ENCODE measurements around the gene TLCD4. TPM values are rescaled to one million over a fixed set of nuclear protein-coding genes. Genes with fewer than 3 reads are reported as not detected.

The TLCD4 gene
- total RNA-seq, 1 experiment from 2014 or later = 1.8 TPM

DNA sequence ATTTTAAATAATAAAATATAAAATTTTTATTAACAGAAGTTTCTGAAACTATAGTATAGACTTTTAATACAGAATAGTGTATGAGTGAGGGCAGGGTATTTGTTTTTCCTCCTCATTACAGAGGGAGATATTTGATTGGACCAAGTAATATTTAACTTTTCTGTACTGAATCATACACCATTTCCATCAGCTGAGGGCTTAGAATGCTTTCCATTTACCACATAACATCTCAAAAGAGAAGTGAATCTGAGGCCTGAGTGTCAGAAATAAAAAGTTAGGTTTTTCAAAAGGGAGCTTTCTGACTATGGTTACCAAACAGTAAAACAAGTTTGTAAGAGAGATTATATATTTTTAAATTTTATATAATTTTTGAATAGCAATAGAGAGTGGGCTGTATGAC lies 29.5 kb downstream of the TLCD4 start:
- Mint-ChIP-seq H3K27me3 (ENCODE audit: low read depth) (no peaks in the 10 kb centered on the region), H3K4me3 (no peak overlapping the region), H3K27ac (no peak overlapping the region), H3K4me1 (peaks cover 0 to 8% of the 10 kb centered on the region in 2 experiments; a peak in 2 of 4 replicates), H3K9me3 (no peaks in the 10 kb centered on the region), H3K36me3 (ENCODE audit: insufficient read depth in 1 of 3, low read depth in 3 of 3) (no peaks in the 10 kb centered on the region)
- no peak for TF ChIP-seq CTCF (conservative IDR thresholded peaks at IDR 0.05)
- no peak overlapping the region for H3T11ph ChIP-seq (ENCODE audit: low read length)
- H2BK5ac ChIP-seq (ENCODE audit: insufficient read length, low read length) = no peak overlapping the region
- H2BK12ac ChIP-seq (ENCODE audit: insufficient read length, low read depth, low read length) = no peak overlapping the region
- H3K23ac ChIP-seq (ENCODE audit: insufficient read length, low read depth, low read length) = no peak overlapping the region
- H3K79me1 ChIP-seq (ENCODE audit: insufficient read depth, low read depth, low read length, poor library complexity, severe bottlenecking) = no peaks in the 10 kb centered on the region
- H3K79me2 ChIP-seq (ENCODE audit: insufficient read depth, low read length) = no peaks in the 10 kb centered on the region
- H3K4me2 ChIP-seq (ENCODE audit: insufficient read depth, insufficient read length, low read length) = no peak overlapping the region
- no peak overlapping the region for H3K56ac ChIP-seq (ENCODE audit: insufficient read length, low read depth, low read length)
- H3K27ac ChIP-seq (ENCODE audit: insufficient read length, low read depth, low read length) = no peak overlapping the region
- no peaks in the 10 kb centered on the region for H3K9me3 ChIP-seq (ENCODE audit: control insufficient read depth, low read depth, low read length)
- DNase-seq = no peak
- no peak overlapping the region for H4K5ac ChIP-seq (ENCODE audit: insufficient read length, low read depth, low read length)
- H3K14ac ChIP-seq (ENCODE audit: insufficient read depth, low read length) = no peak overlapping the region
- no peak overlapping the region for H2BK15ac ChIP-seq (ENCODE audit: low read depth, low read length)
- H4K20me1 ChIP-seq (ENCODE audit: control insufficient read depth, insufficient read depth, insufficient read length) = no peaks in the 10 kb centered on the region
- H2BK120ac ChIP-seq (ENCODE audit: low read depth, low read length, poor library complexity, severe bottlenecking) = no peak overlapping the region
- no peaks in the 10 kb centered on the region for H3K23me2 ChIP-seq (ENCODE audit: insufficient read length, low read depth, low read length, poor library complexity, severe bottlenecking)
- no peak overlapping the region for H2AFZ ChIP-seq (ENCODE audit: low read length)
- no peaks in the 10 kb centered on the region for H3K27me3 ChIP-seq (ENCODE audit: insufficient read depth, low read length)
- no peak overlapping the region for H2AK5ac ChIP-seq (ENCODE audit: insufficient read length, low read length)
- H3K4me1 ChIP-seq (ENCODE audit: insufficient read depth, low read length) = no peaks in the 10 kb centered on the region; the same call in 1 of the 2 replicates
- no peak overlapping the region for H4K8ac ChIP-seq (replicated peaks; ENCODE audit: insufficient read length, low read depth, low read length)
- H3K18ac ChIP-seq (ENCODE audit: insufficient read length, low read depth, low read length) = no peak overlapping the region
- H3K4ac ChIP-seq (ENCODE audit: low read depth, low read length) = no peak overlapping the region
- no peak overlapping the region for H4K91ac ChIP-seq (ENCODE audit: insufficient read length, low read depth, low read length)
- no peak overlapping the region for H3K9ac ChIP-seq (ENCODE audit: extremely low read depth, insufficient read length, low read length)
- H2BK20ac ChIP-seq (ENCODE audit: low read depth, low read length, poor library complexity, severe bottlenecking) = no peak overlapping the region

All from H9 (cell line).